Measurements from ENCODE around the gene RFPL4A.

RFPL4A gene

GRCh38 chr19:55802281-55802680 lies 43.4 kb downstream of the RFPL4A start:
- DNase-seq (ENCODE audit: low read depth, low spot score): no peak

- no peak for DNase-seq (ENCODE audit: low read depth, low spot score)
These were observed 50.6 kb downstream of the RFPL4A start for GRCh38 chr19:55809381-55810058.

- no peak for DNase-seq (ENCODE audit: low read depth, low spot score)
These were observed 52.4 kb downstream of the RFPL4A start for GRCh38 chr19:55811340-55811739.

GRCh38 chr19:55812449-55812848 lies 53.6 kb downstream of the RFPL4A start:
- DNase-seq (ENCODE audit: low read depth, low spot score): no peak
